Measurements from ENCODE around the gene ZMIZ1.
A peak's percentile ranks its signal among the peaks of the same experiment; 100 is the strongest.

Gene ZMIZ1

DNA sequence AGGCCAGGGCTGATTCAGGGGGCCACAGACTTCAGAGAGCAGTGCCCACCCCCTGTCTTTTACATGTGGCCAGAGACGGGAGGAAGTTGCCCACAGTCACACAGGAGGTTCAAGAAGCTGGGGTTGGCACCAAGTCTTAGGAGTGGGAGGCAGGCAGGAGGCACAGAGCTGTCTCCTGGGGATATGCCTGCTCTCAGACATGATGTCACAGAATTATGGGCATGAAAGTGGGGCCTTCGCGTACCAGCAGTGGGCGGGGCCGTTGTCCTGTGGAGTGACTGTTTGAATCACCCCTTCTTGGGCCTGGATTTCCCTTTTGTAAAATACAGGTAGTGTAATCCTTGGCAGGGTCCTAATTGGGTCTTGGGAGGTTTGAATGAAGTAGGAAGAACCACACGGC is 197.3 kb downstream of the ZMIZ1 start:
- H3K9me3 ChIP-seq: no peaks in the 10 kb centered on the region
- peak overlapping the region; percentile 94 for H3K27ac ChIP-seq
- H3K4me3 ChIP-seq (ENCODE audit: low read depth in 1 of 2, low read length in 1 of 2): peak overlapping the region; percentile 40 to 44
- no peaks in the 10 kb centered on the region for H3K27me3 ChIP-seq
- H3K4me1 ChIP-seq (ENCODE audit: control insufficient read depth in 1 of 2, insufficient read depth in 1 of 2, low read depth in 1 of 2, low read length in 1 of 2): peaks cover 85 to 86% of the 10 kb centered on the region in 2 experiments
- H3K36me3 ChIP-seq: no peaks in the 10 kb centered on the region
- TF ChIP-seq, protein P1, sequence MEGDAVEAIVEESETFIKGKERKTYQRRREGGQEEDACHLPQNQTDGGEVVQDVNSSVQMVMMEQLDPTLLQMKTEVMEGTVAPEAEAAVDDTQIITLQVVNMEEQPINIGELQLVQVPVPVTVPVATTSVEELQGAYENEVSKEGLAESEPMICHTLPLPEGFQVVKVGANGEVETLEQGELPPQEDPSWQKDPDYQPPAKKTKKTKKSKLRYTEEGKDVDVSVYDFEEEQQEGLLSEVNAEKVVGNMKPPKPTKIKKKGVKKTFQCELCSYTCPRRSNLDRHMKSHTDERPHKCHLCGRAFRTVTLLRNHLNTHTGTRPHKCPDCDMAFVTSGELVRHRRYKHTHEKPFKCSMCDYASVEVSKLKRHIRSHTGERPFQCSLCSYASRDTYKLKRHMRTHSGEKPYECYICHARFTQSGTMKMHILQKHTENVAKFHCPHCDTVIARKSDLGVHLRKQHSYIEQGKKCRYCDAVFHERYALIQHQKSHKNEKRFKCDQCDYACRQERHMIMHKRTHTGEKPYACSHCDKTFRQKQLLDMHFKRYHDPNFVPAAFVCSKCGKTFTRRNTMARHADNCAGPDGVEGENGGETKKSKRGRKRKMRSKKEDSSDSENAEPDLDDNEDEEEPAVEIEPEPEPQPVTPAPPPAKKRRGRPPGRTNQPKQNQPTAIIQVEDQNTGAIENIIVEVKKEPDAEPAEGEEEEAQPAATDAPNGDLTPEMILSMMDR (IDR thresholded peaks at IDR 0.05): no peak

DNA sequence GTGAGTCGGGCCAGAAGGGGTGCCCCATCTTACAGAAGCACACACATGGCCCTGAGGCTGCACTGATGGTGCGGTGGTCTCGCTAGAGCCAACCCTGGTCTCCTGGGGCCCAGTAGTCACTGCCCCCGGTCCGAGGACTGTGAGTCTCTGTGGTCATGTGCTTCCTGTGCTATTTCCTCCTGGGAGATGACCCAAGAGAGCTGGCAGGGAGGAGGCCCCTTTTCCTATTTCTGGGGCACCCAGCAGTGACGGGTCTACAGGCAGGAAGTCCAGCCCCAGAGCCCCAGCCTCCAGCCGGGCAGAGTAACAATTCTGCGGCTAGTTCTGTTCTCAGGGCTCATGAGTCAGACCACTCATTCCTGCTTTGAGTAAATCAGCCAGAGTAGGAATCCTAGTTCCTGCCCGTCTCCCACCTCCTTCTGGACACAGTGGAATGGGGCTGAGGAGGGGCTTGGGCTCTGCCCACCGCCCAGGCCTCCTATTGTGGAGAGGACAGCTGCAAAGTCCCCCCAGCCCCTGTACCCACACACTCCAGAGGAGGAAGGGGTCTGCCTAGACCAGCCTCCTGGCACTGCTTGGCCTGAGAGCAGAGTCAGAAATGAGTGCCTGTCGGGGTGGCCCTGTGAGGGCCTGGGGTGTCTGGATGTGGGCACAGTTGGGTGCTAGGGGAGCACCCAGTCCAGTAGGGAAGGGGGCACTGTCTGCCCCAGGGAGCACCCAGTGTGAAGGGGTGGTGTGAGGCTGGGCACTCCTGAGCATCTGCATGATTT is 198.0 kb downstream of the ZMIZ1 start:
- TF ChIP-seq, protein P1 (IDR thresholded peaks at IDR 0.05): no peak
- no peaks in the 10 kb centered on the region for H3K36me3 ChIP-seq
- no peaks in the 10 kb centered on the region for H3K9me3 ChIP-seq
- H3K27ac ChIP-seq: peak overlapping the region; percentile 94
- peak overlapping the region; percentile 40 to 44 for H3K4me3 ChIP-seq (ENCODE audit: low read depth in 1 of 2, low read length in 1 of 2)
- H3K4me1 ChIP-seq (ENCODE audit: control insufficient read depth in 1 of 2, insufficient read depth in 1 of 2, low read depth in 1 of 2, low read length in 1 of 2): peaks cover 92% of the 10 kb centered on the region in 2 experiments
- no peaks in the 10 kb centered on the region for H3K27me3 ChIP-seq

DNA sequence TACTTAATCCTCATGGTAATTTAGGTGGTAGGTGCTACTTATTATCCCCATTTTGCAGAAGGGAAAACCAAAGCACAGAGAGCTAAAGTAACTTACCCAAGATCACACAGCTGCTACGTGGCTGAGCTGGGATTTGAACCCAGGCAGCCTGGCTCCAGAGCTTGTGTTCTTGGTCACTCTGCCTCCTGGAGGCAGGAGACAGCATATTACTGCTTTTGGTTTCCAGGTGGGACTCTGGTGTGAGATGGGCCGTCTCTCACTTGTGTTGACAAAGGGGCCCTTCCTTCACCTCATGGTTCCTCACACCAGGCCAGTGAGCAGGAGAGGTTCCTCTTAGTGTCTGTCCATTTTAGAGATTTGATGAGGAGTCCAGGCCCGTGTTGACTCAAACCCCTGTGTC is 198.7 kb downstream of the ZMIZ1 start:
- peak overlapping the region; percentile 94 for H3K27ac ChIP-seq

DNA sequence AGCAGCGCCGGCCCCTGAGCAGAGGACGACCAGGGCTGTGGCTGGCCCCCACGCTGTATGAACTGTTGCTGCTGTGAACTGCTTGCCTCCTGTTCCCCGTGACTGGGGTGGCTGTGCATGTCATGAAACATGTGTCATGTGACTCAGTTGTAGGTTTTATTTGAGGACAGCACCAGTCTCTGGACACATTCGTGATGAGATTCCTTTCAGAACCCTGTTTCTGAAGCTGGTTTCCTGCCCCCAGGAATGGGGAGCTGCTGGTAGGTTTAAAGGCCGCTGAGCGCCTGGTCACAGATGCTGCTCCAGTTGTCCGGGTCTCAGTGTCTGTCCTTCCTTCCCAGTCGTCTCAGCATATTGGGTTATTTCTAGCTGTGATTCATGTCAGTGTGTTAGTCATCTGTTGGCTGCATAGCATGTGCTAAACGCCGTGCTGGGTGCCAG is 199.4 kb downstream of the ZMIZ1 start:
- no peaks in the 10 kb centered on the region for H3K27me3 ChIP-seq
- H3K4me1 ChIP-seq (ENCODE audit: control insufficient read depth in 1 of 2, insufficient read depth in 1 of 2, low read depth in 1 of 2, low read length in 1 of 2): peaks cover 92 to 99% of the 10 kb centered on the region in 2 experiments
- TF ChIP-seq, protein P1 (IDR thresholded peaks at IDR 0.05): no peak
- peak overlapping the region; percentile 94 for H3K27ac ChIP-seq
- no peaks in the 10 kb centered on the region for H3K9me3 ChIP-seq
- H3K36me3 ChIP-seq: no peaks in the 10 kb centered on the region
- H3K4me3 ChIP-seq (ENCODE audit: low read depth in 1 of 2, low read length in 1 of 2): no peak overlapping the region

More for the DNA sequence above, 198.7 kb downstream of the ZMIZ1 start:
- Histone ChIP-seq H3K4me1 (ENCODE audit: control insufficient read depth in 1 of 2, insufficient read depth in 1 of 2, low read depth in 1 of 2, low read length in 1 of 2) (peaks cover 98 to 100% of the 10 kb centered on the region in 2 experiments), H3K9me3 (no peaks in the 10 kb centered on the region), H3K4me3 (ENCODE audit: low read depth in 1 of 2, low read length in 1 of 2) (peak overlapping the region; percentile 40 to 44), H3K27me3 (no peaks in the 10 kb centered on the region), H3K36me3 (no peaks in the 10 kb centered on the region)
- TF ChIP-seq, protein P1 (IDR thresholded peaks at IDR 0.05): peak; percentile 43

DNA sequence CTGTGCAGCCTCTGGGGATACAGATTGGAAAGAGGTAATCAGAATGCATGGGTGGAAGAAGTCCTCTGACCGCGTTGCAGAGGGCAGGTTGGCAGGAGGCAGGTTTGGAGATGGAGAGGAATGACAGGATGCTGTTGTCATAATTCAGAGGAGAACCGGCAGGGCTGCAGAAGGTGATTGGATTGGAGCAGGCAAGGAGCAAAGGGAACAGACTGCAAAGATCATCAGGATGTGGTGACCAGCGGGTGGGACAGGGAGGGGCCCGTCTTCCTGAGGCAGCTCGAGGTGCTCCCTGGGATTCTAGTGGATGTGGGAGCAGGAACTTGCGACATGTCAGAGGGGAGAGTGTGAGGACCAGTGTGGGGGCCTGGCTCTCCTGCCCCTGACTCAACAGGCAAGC is 200.0 kb downstream of the ZMIZ1 start:
- TF ChIP-seq, protein P1 (IDR thresholded peaks at IDR 0.05): no peak
- H3K4me3 ChIP-seq (ENCODE audit: low read depth in 1 of 2, low read length in 1 of 2): no peak overlapping the region
- H3K4me1 ChIP-seq (ENCODE audit: control insufficient read depth in 1 of 2, insufficient read depth in 1 of 2, low read depth in 1 of 2, low read length in 1 of 2): peaks cover 91 to 99% of the 10 kb centered on the region in 2 experiments
- H3K36me3 ChIP-seq: no peaks in the 10 kb centered on the region
- H3K27ac ChIP-seq: peak overlapping the region; percentile 94
- no peaks in the 10 kb centered on the region for H3K9me3 ChIP-seq
- H3K27me3 ChIP-seq: no peaks in the 10 kb centered on the region

Measured in neutrophil (primary cell).